Right lobe of liver (tissue), 6 donors: ENCODE data around the gene PSMD3. TPM values are rescaled to one million over a fixed set of nuclear protein-coding genes. Genes with fewer than 3 reads are reported as not detected.

ENCODE experiments used
- ATAC-seq, 4 donors: fragments of 200-7000 bp; cut with Tn5 transposase; one replicate each; pipeline ENCODE4 v1.9.1; 2020; ENCODE audit warnings: mild to moderate bottlenecking in 4 of 4, moderate library complexity in 4 of 4
- DNase-seq, 3 donors: peaks; one replicate each; pipeline ENCODE4 v3.0.0-alpha.2; 2020
- H3K27ac ChIP-seq, 3 donors: fragments of 200-600 bp; one replicate each; pipeline ENCODE4 v1.8.0; 2022
- H3K27me3 ChIP-seq, 2 donors: fragments of 200-600 bp; one replicate each; pipeline ENCODE4 v1.8.0; 2022
- H3K36me3 ChIP-seq, 4 donors: fragments of 200-600 bp; sonication (generic) in 1 of 4; one replicate each; pipeline versions ENCODE4 v1.5.1 to v1.8.0; 2017 to 2022; ENCODE audit warnings: control low read depth in 1 of 4
- H3K4me1 ChIP-seq, 4 donors: fragments of 200-600 bp; sonication (generic) in 1 of 4; one replicate each; pipeline versions ENCODE4 v1.5.1 to v1.8.0; 2017 to 2022; ENCODE audit warnings: control low read depth in 1 of 4
- H3K4me3 ChIP-seq, 3 donors: fragments of 200-600 bp; one replicate each; pipeline ENCODE4 v1.8.0; 2022
- H3K9me3 ChIP-seq, 4 donors: fragments of 200-600 bp; sonication (generic) in 1 of 4; one replicate each; pipeline versions ENCODE4 v1.5.1 to v1.8.0; 2017 to 2022; ENCODE audit warnings: control low read depth in 1 of 4
- CTCF ChIP-seq, 4 donors: fragments of 200-600 bp in 3 of 4; fragments of 450-650 bp in 1 of 4; IDR thresholded peaks; one replicate each; pipeline versions ENCODE4 v1.5.1 to v1.8.0; 2016 to 2022; ENCODE audit warnings: antibody characterized with exemption in 4 of 4, mild to moderate bottlenecking in 2 of 4
- POLR2A ChIP-seq: fragments of 450-650 bp; IDR thresholded peaks from one replicate; pipeline ENCODE4 v1.6.1; 2017; ENCODE audit warnings: antibody characterized with exemption, mild to moderate bottlenecking
- WGBS: methylation state at CpG from one replicate; pipeline ENCODE4 v1.1.6; 2018; ENCODE audit warnings: low coverage, low lambda C conversion rate; ENCODE audit not compliant: insufficient coverage; ENCODE audit errors: missing lambda C conversion rate; 5-methylcytosine and 5-hydroxymethylcytosine counted together
- intact Hi-C, 2 donors: fragments of 100-400 bp; cut with DNase I; formaldehyde crosslinking; loops; one replicate each; pipeline versions ENCODE4 v1.11.2 to v1.14.1; 2022
- total RNA-seq, 6 experiments: library from RNA; depleted of rRNA in 2 of 6; stranded (reverse); fragments of >200 nt in 2 of 6; fragmentation: NEBNext Ultra II Directional in 3 of 6; extraction: Animal tissue kit (Norgen Biotek cat#: 25700) in 3 of 6; gene quantifications; one replicate each; pipeline versions ENCODE4 v1.1.0 to v1.2.4, GENCODE V29; 2016 to 2023
- donor health status: DM: no; HTN: yes; CAD: no.
- donor health status: DM: no; HTN: no; CAD: no.
- donor health status: DM: no; HTN: no; CAD: no.
- donor health status: DM: no; HTN: yes; CAD: no.
- donor health status: DM: no; HTN: yes; CAD: no.

PSMD3 gene
- total RNA-seq, 6 experiments from 2014 or later = 58.3 to 85.3 (median 67.4) TPM

GRCh38 chr17:40031706-40032105 is 51.1 kb downstream of the PSMD3 start:
- intact Hi-C loops = no loop called here

GRCh38 chr17:40032322-40033320 is 52.0 kb downstream of the PSMD3 start:
- H3K27me3 ChIP-seq = no peaks in the 10 kb centered on the region
- H3K9me3 ChIP-seq = no peaks in the 10 kb centered on the region
- peaks cover 0 to 50% (median 8%) of the 10 kb centered on the region in 4 donors for H3K36me3 ChIP-seq
- H3K4me1 ChIP-seq = peaks cover 0 to 16% (median 7%) of the 10 kb centered on the region in 4 donors
- WGBS = 70% methylated on average over 19 of the region's 23 CpGs
- ATAC-seq = peak; percentile 90 to 95 (median 92)
- intact Hi-C loops = no loop called here
- H3K4me3 ChIP-seq = no peak overlapping the region
- TF ChIP-seq CTCF (IDR thresholded peaks at IDR 0.05) (no peak), POLR2A (no peak)
- peak; percentile 85 to 94 (median 93) for DNase-seq
- peak overlapping the region in 1 of 3 donors; percentile 66 for H3K27ac ChIP-seq

More at GRCh38 chr17:40031706-40032105, 51.1 kb downstream of the PSMD3 start:
- Histone ChIP-seq H3K36me3 (peaks cover 0 to 52% (median 8%) of the 10 kb centered on the region in 4 donors), H3K27ac (peak overlapping the region in 1 of 3 donors; percentile 66), H3K4me1 (peaks cover 0 to 21% (median 9%) of the 10 kb centered on the region in 4 donors), H3K9me3 (no peaks in the 10 kb centered on the region), H3K27me3 (no peaks in the 10 kb centered on the region), H3K4me3 (no peak overlapping the region)
- 100% methylated on average over 2 of the region's 11 CpGs for WGBS
- ATAC-seq (no peak), DNase-seq (no peak)
- TF ChIP-seq POLR2A = no peak
- TF ChIP-seq CTCF (IDR thresholded peaks at IDR 0.05) = no peak

- TF ChIP-seq CTCF (IDR thresholded peaks at IDR 0.05) (no peak), POLR2A (no peak)
- ATAC-seq = no peak
- DNase-seq = no peak
- Histone ChIP-seq H3K27me3 (no peaks in the 10 kb centered on the region), H3K36me3 (peaks cover 0 to 42% (median 8%) of the 10 kb centered on the region in 4 donors), H3K4me1 (peaks cover 0 to 17% (median 7%) of the 10 kb centered on the region in 4 donors), H3K4me3 (no peak overlapping the region), H3K27ac (no peak overlapping the region), H3K9me3 (no peaks in the 10 kb centered on the region)
- intact Hi-C loops = no loop called here
- WGBS = no CpG with 5 or more reads among the region's 8 CpGs
Measured at GRCh38 chr17:40033339-40033738, 52.7 kb downstream of the PSMD3 start.

- Histone ChIP-seq H3K27ac (no peak overlapping the region), H3K9me3 (no peaks in the 10 kb centered on the region), H3K27me3 (no peaks in the 10 kb centered on the region), H3K36me3 (peaks cover 0 to 32% (median 2%) of the 10 kb centered on the region in 4 donors), H3K4me3 (no peak overlapping the region), H3K4me1 (peaks cover 0 to 21% (median 7%) of the 10 kb centered on the region in 4 donors)
- intact Hi-C loops = no loop called here
- WGBS = 82% methylated on average over 4 of the region's 8 CpGs
- no peak for TF ChIP-seq CTCF (IDR thresholded peaks at IDR 0.05)
- no peak for ATAC-seq
- DNase-seq = no peak
Measured at GRCh38 chr17:40034426-40035161, 54.0 kb downstream of the PSMD3 start.
